HepG2 (cell line): ENCODE results near the gene KRTAP5-2. TPM values are rescaled to one million over a fixed set of nuclear protein-coding genes. Genes with fewer than 3 reads are reported as not detected.

Experiments
- ATAC-seq: fragments of 200-7000 bp; cut with Tn5 transposase; 3 replicates; pipeline ENCODE4 v1.9.1; 2020; ENCODE audit warnings: mild to moderate bottlenecking, moderate library complexity
- BruUV-seq: library from RNA; stranded (reverse); fragments of 400-500 nt; replicated peaks from 2 replicates; lab custom pipeline; 2021; lab: Mats Ljungman, UMichigan
- CTCF ChIA-PET: fragments of 300-600 bp; formaldehyde crosslinking; extraction: SDS; loops from one replicate; lab custom pipeline; 2021; ENCODE audit warnings: low total read pairs, inconsistent platforms, low intra/inter-chr PET ratio; lab: Yijun Ruan, JAX
- POLR2A ChIA-PET: fragments of 350-600 bp; sonication (Branson Sonifier 250); formaldehyde crosslinking; loops from one replicate; lab custom pipeline; 2020; ENCODE audit warnings: antibody characterized with exemption, inconsistent platforms; lab: Yijun Ruan, JAX
- DNase-seq: peaks from one replicate; pipeline ENCODE4 v3.0.0-alpha.2; 2015; ENCODE audit warnings: low spot score
- FAIRE-seq: peaks from 3 replicates; lab custom pipeline; 2011; peaks lifted over from hg19 to GRCh38; lab: Jason Lieb, UNC
- H2AFZ ChIP-seq: one replicate; pipeline ENCODE4 v1.6.1; 2011; ENCODE audit warnings: low read length, inconsistent platforms
- H3K27ac ChIP-seq: fragments of 300-600 bp; 3 replicates; pipeline ENCODE4 v1.8.0; 2011; ENCODE audit warnings: mixed run types, mild to moderate bottlenecking, mixed read lengths, low read length, inconsistent platforms; ENCODE audit not compliant: insufficient read depth; ENCODE audit errors: extremely low read length
- H3K27me3 ChIP-seq, 2 experiments: fragments of 200-600 bp in 1 of 2; 2 replicates in 1 of 2; 3 replicates in 1 of 2; pipeline versions ENCODE4 v1.6.0 to v1.8.0; 2011; ENCODE audit warnings: low read length in 2 of 2, mild to moderate bottlenecking in 2 of 2, moderate library complexity in 2 of 2, inconsistent platforms in 1 of 2; ENCODE audit not compliant: insufficient read depth in 2 of 2, control insufficient read depth in 1 of 2
- H3K36me3 ChIP-seq, 2 experiments: fragments of 200-600 bp in 1 of 2; replicated peaks in 1 of 2; 2 replicates in 1 of 2; 3 replicates in 1 of 2; pipeline versions ENCODE4 v1.5.1 to v1.8.0; 2011; ENCODE audit warnings: low read length in 2 of 2, inconsistent platforms in 1 of 2; ENCODE audit not compliant: insufficient read depth in 2 of 2, control insufficient read depth in 1 of 2
- H3K4me1 ChIP-seq: 2 replicates; pipeline ENCODE4 v1.5.1; 2012; ENCODE audit warnings: low read length, inconsistent platforms; ENCODE audit not compliant: insufficient read depth
- H3K4me2 ChIP-seq: 2 replicates; pipeline ENCODE4 v1.6.0; 2011; ENCODE audit warnings: low read depth, low read length, inconsistent platforms
- H3K4me3 ChIP-seq, 3 experiments: fragments of 200-600 bp in 1 of 3; sonication (generic), shearing (Covaris generic) in 1 of 3; replicated peaks in 1 of 3; 2 replicates each; pipeline ENCODE4 v1.5.1; 2011 to 2016; ENCODE audit warnings: low read length in 3 of 3, inconsistent platforms in 2 of 3, low read depth in 2 of 3, mild to moderate bottlenecking in 2 of 3, control low read depth in 1 of 3, mixed read lengths in 1 of 3; ENCODE audit not compliant: insufficient read depth in 1 of 3
- H3K79me2 ChIP-seq: one replicate; pipeline ENCODE4 v1.6.1; 2011; ENCODE audit warnings: low read length, inconsistent platforms; ENCODE audit not compliant: insufficient read depth
- H3K9ac ChIP-seq: 2 replicates; pipeline ENCODE4 v1.6.0; 2011; ENCODE audit warnings: mild to moderate bottlenecking, low read depth, low read length, inconsistent platforms; ENCODE audit not compliant: insufficient read depth
- H3K9me3 ChIP-seq: 2 replicates; pipeline ENCODE4 v1.5.1; 2012; ENCODE audit warnings: mild to moderate bottlenecking, low read length
- H4K20me1 ChIP-seq: 2 replicates; pipeline ENCODE4 v1.6.0; 2011; ENCODE audit warnings: inconsistent platforms, mild to moderate bottlenecking, low read length, moderate library complexity; ENCODE audit not compliant: insufficient read depth
- ARNT ChIP-seq: fragments of 450-650 bp; IDR thresholded peaks from 2 replicates; pipeline ENCODE4 v1.6.1; 2017
- ATF7 ChIP-seq, 2 experiments: fragments of 450-650 bp in 1 of 2; sonication (generic) in 1 of 2; formaldehyde crosslinking in 1 of 2; IDR thresholded peaks; 2 replicates each; pipeline versions ENCODE4 v1.4.0 to v1.6.1; 2016 to 2020; ENCODE audit warnings: antibody characterized with exemption in 1 of 2, mild to moderate bottlenecking in 1 of 2, missing genetic modification reagents in 1 of 2
- ATM ChIP-seq: fragments of 450-650 bp; IDR thresholded peaks from 2 replicates; pipeline ENCODE4 v1.7.1; 2017; ENCODE audit warnings: mild to moderate bottlenecking, borderline replicate concordance
- DMAP1 ChIP-seq: IDR thresholded peaks from 2 replicates; pipeline ENCODE4 v1.6.1; 2016
- E2F2 ChIP-seq: sonication (generic); formaldehyde crosslinking; IDR thresholded peaks from 2 replicates; pipeline ENCODE4 v1.4.0; 2020; ENCODE audit warnings: missing genetic modification reagents, borderline replicate concordance
- FOXO4 ChIP-seq: sonication (generic); formaldehyde crosslinking; conservative IDR thresholded peaks from 2 replicates; pipeline ENCODE4 v1.8.1; 2023; ENCODE audit warnings: missing genetic modification reagents
- KMT2A ChIP-seq: sonication (generic); formaldehyde crosslinking; IDR thresholded peaks from 2 replicates; pipeline ENCODE4 v1.4.0; 2020; ENCODE audit warnings: missing genetic modification reagents
- MEIS2 ChIP-seq: sonication (generic); formaldehyde crosslinking; IDR thresholded peaks from 2 replicates; pipeline ENCODE4 v1.9.0; 2021; ENCODE audit warnings: mild to moderate bottlenecking, missing genetic modification reagents
- PHF21A ChIP-seq: sonication (generic); formaldehyde crosslinking; IDR thresholded peaks from 2 replicates; pipeline ENCODE4 v1.5.0; 2020; ENCODE audit warnings: mild to moderate bottlenecking, missing genetic modification reagents
- SMYD3 ChIP-seq: sonication (generic); formaldehyde crosslinking; IDR thresholded peaks from 2 replicates; pipeline ENCODE4 v1.8.1; 2023; ENCODE audit warnings: mild to moderate bottlenecking, missing genetic modification reagents
- ZFP36 ChIP-seq: fragments of 150-350 bp; IDR thresholded peaks from 2 replicates; pipeline ENCODE4 v1.6.1; 2018; ENCODE audit warnings: borderline replicate concordance, low read length, low read depth; ENCODE audit not compliant: partially characterized antibody
- ZNF264 ChIP-seq: sonication (generic); formaldehyde crosslinking; IDR thresholded peaks from 2 replicates; pipeline ENCODE4 v1.4.0; 2020; ENCODE audit warnings: missing genetic modification reagents
- ZNF75D ChIP-seq: sonication (generic); formaldehyde crosslinking; IDR thresholded peaks from 2 replicates; pipeline ENCODE4 v1.8.1; 2023; ENCODE audit warnings: missing genetic modification reagents, mild to moderate bottlenecking, borderline replicate concordance
- ZSCAN20 ChIP-seq: sonication (generic); formaldehyde crosslinking; IDR thresholded peaks from 2 replicates; pipeline ENCODE4 v1.4.0; 2020; ENCODE audit warnings: missing genetic modification reagents, mild to moderate bottlenecking, borderline replicate concordance
- WGBS: methylation state at CpG from one replicate; pipeline ENCODE4 v1.1.6; 2017; ENCODE audit warnings: low lambda C conversion rate; 5-methylcytosine and 5-hydroxymethylcytosine counted together
- in situ Hi-C: cut with HindIII; loops from 2 replicates; pipeline ENCODE4 v1.10.0; 2017; ENCODE audit warnings: low pct_unique_long_range_greater_than_20kb; ENCODE audit not compliant: extremely low pct_ligation_motif_present
- intact Hi-C: fragments of 100-400 bp; cut with micrococcal nuclease; formaldehyde crosslinking; loops from one replicate; pipeline ENCODE4 v1.10.0; 2022; ENCODE audit not compliant: unreplicated experiment
- polyA plus RNA-seq, 8 experiments: library from polyadenylated mRNA; depleted of rRNA in 3 of 8; stranded (reverse) in 7 of 8; unstranded in 1 of 8; fragments of >200 nt; fragmentation: Illumina TruSeq in 4 of 8; extraction: Trizol in 4 of 8; gene quantifications; 2 replicates each; pipeline versions ENCODE4 v1.2.1 to v1.2.3, GENCODE V29; 2011 to 2016; ENCODE audit warnings: low read depth in 4 of 8, missing spikeins in 1 of 8, mixed read lengths in 1 of 8; ENCODE audit not compliant: insufficient read depth in 1 of 8
- total RNA-seq, 5 experiments: library from RNA; depleted of rRNA; stranded (reverse); fragments of >200 nt; fragmentation: Illumina TruSeq; extraction: Trizol; gene quantifications; 2 replicates each; pipeline ENCODE4 v1.2.3, GENCODE V29; 2016; ENCODE audit warnings: low read depth in 1 of 5

KRTAP5-2 gene
- total and polyA plus RNA-seq, 2 of the 13 experiments (the other 11 are each of a cell fraction or from before 2014, with no cell fraction given) = not detected

GRCh38 chr11:1604711-1605110, 6.6 kb upstream of the KRTAP5-2 start:
- FAIRE-seq (no peak), ATAC-seq (no peak), DNase-seq (no peak)
- Histone ChIP-seq H3K4me3 (no peak overlapping the region), H3K79me2 (no peaks in the 10 kb centered on the region), H3K36me3 (no peaks in the 10 kb centered on the region), H3K4me2 (no peak overlapping the region), H3K9me3 (no peaks in the 10 kb centered on the region), H3K4me1 (no peaks in the 10 kb centered on the region; the same call in 1 of the 2 replicates), H3K9ac (no peak overlapping the region), H4K20me1 (no peaks in the 10 kb centered on the region), H3K27me3 (peaks cover 2 to 33% of the 10 kb centered on the region in 2 experiments; a peak in 4 of 5 replicates), H2AFZ (no peak overlapping the region), H3K27ac (no peak overlapping the region)
- ChIA-PET CTCF (no interaction called here), POLR2A (no interaction called here)
- intact Hi-C loops (no loop called here), in situ Hi-C loops (no loop called here)
- no TSS peak for BruUV-seq
- 32% methylated on average over 5 of the region's 7 CpGs for WGBS
- TF ChIP-seq ZNF264 (CRISPR knock-in tag) = no peak
- no peak for TF ChIP-seq ZSCAN20 (CRISPR knock-in tag)

GRCh38 chr11:1604181-1604580, 6.1 kb upstream of the KRTAP5-2 start:
- 0% methylated on average over 6 of the region's 11 CpGs for WGBS
- POLR2A ChIA-PET = no interaction called here
- no peak overlapping the region for H3K4me2 ChIP-seq
- DNase-seq (no peak), ATAC-seq (no peak), FAIRE-seq (no peak)
- in situ Hi-C loops (no loop called here), intact Hi-C loops (no loop called here)
- no peaks in the 10 kb centered on the region for H3K36me3 ChIP-seq
- no TSS peak for BruUV-seq
- H3K9me3 ChIP-seq = no peaks in the 10 kb centered on the region
- H3K27ac ChIP-seq = no peak overlapping the region
- no peak overlapping the region for H2AFZ ChIP-seq
- no peak overlapping the region for H3K4me3 ChIP-seq
- no peaks in the 10 kb centered on the region for H3K79me2 ChIP-seq
- CTCF ChIA-PET = no interaction called here
- peaks cover 2 to 33% of the 10 kb centered on the region in 2 experiments; a peak in 4 of 5 replicates for H3K27me3 ChIP-seq
- no peaks in the 10 kb centered on the region; the same call in 1 of the 2 replicates for H3K4me1 ChIP-seq
- H4K20me1 ChIP-seq = no peaks in the 10 kb centered on the region
- H3K9ac ChIP-seq = no peak overlapping the region
- TF ChIP-seq MEIS2 (CRISPR knock-in tag) (no peak), ZFP36 (no peak), ARNT (no peak), PHF21A (CRISPR knock-in tag) (no peak), KMT2A (no peak), FOXO4 (CRISPR knock-in tag) (no peak), ZNF75D (CRISPR knock-in tag) (no peak), E2F2 (no peak), SMYD3 (CRISPR knock-in tag) (no peak), ATM (no peak), DMAP1 (CRISPR knock-in tag) (no peak), ATF7 (IDR thresholded peaks at IDR 0.05) (no peak), ATF7 (CRISPR knock-in tag; IDR thresholded peaks at IDR 0.05) (no peak)
